OCI-LY7 (cell line): ENCODE data around the gene GYPA. TPM values are rescaled to one million over a fixed set of nuclear protein-coding genes. Genes with fewer than 3 reads are reported as not detected.
"Not testable (repeated sequence)": the region's sequence is repeated elsewhere in the genome, so short reads cannot be mapped to it uniquely, and the experiment has no call there.

Experiments
- BruUV-seq: library from RNA; stranded (reverse); fragments of 400-500 nt; replicated peaks from 2 replicates; lab custom pipeline; 2021; lab: Mats Ljungman, UMichigan
- CTCF ChIA-PET: fragments of 300-600 bp; sonication (Branson Sonifier 250); formaldehyde crosslinking; loops from one replicate; lab custom pipeline; 2022; ENCODE audit warnings: antibody characterized with exemption; ENCODE audit not compliant: unreplicated experiment; lab: Charles Lee
- POLR2A ChIA-PET: fragments of 300-600 bp; sonication (Branson Sonifier 250); formaldehyde crosslinking; loops from one replicate; lab custom pipeline; 2022; ENCODE audit warnings: antibody characterized with exemption; lab: Charles Lee
- DNase-seq: peaks from one replicate; pipeline ENCODE4 v3.0.0-alpha.2; 2015; ENCODE audit warnings: low spot score
- H2AFZ ChIP-seq: fragments of 200-600 bp; sonication (generic), shearing (Covaris generic); 2 replicates; pipeline ENCODE4 v1.6.1; 2014; ENCODE audit warnings: mild to moderate bottlenecking, antibody characterized with exemption, low read length, moderate library complexity
- H3K27ac ChIP-seq: fragments of 200-600 bp; sonication (generic); 2 replicates; pipeline ENCODE4 v1.5.1; 2014; ENCODE audit warnings: mixed run types, low read depth, mild to moderate bottlenecking, moderate library complexity, low read length, inconsistent platforms; ENCODE audit not compliant: poor library complexity, severe bottlenecking
- H3K36me3 ChIP-seq: fragments of 200-600 bp; sonication (generic); 2 replicates; pipeline ENCODE4 v1.6.1; 2014; ENCODE audit warnings: mild to moderate bottlenecking, antibody characterized with exemption, low read length, moderate library complexity, mixed read lengths; ENCODE audit not compliant: insufficient read depth
- H3K4me1 ChIP-seq: fragments of 200-600 bp; sonication (generic); 2 replicates; pipeline ENCODE4 v1.5.1; 2014; ENCODE audit warnings: mild to moderate bottlenecking, low read length; ENCODE audit not compliant: insufficient read depth, poor library complexity, severe bottlenecking
- H3K4me2 ChIP-seq: fragments of 200-600 bp; sonication (generic); 2 replicates; pipeline ENCODE4 v1.6.1; 2014; ENCODE audit warnings: mild to moderate bottlenecking, low read length
- H3K4me3 ChIP-seq: fragments of 200-600 bp; sonication (generic); 2 replicates; pipeline ENCODE4 v1.5.1; 2014; ENCODE audit warnings: mild to moderate bottlenecking, low read depth, low read length; ENCODE audit not compliant: poor library complexity, severe bottlenecking
- H3K79me2 ChIP-seq: fragments of 200-600 bp; sonication (generic); 2 replicates; pipeline ENCODE4 v1.6.1; 2016; ENCODE audit warnings: low read depth, mild to moderate bottlenecking, low read length, moderate library complexity, mixed read lengths; ENCODE audit not compliant: insufficient read depth
- H3K9me2 ChIP-seq: fragments of 200-600 bp; sonication (generic); 2 replicates; pipeline ENCODE4 v1.6.1; 2016; ENCODE audit warnings: mild to moderate bottlenecking, low read length, mixed read lengths; ENCODE audit not compliant: insufficient read depth
- H3K9me3 ChIP-seq: fragments of 200-600 bp; sonication (generic); 2 replicates; pipeline ENCODE4 v1.6.1; 2014; ENCODE audit warnings: mild to moderate bottlenecking, mixed run types, low read length, mixed read lengths
- H4K20me1 ChIP-seq: fragments of 200-600 bp; sonication (generic); 2 replicates; pipeline ENCODE4 v1.6.1; 2014; ENCODE audit warnings: mild to moderate bottlenecking, antibody characterized with exemption, low read length, moderate library complexity, mixed read lengths; ENCODE audit not compliant: insufficient read depth
- EZH2phosphoT487 ChIP-seq: fragments of 200-600 bp; sonication (generic); IDR thresholded peaks from 2 replicates; pipeline ENCODE4 v1.6.1; 2018; ENCODE audit warnings: low read depth, borderline replicate concordance, mild to moderate bottlenecking, mixed run types, antibody characterized with exemption, low read length, moderate library complexity, mixed read lengths
- intact Hi-C: fragments of 100-400 bp; cut with micrococcal nuclease; formaldehyde crosslinking; loops from one replicate; pipeline ENCODE4 v1.10.0; 2022; ENCODE audit not compliant: unreplicated experiment
- total RNA-seq, 2 experiments: library from RNA; depleted of rRNA in 1 of 2; stranded (reverse); fragments of >200 nt in 1 of 2; shearing (Covaris generic) in 1 of 2; gene quantifications; 2 replicates each; pipeline ENCODE4 v1.2.3, GENCODE V29; 2014 to 2022
- TF ChIP-seq, protein P1 (sequence below): fragments of 200-600 bp; sonication (generic); conservative IDR thresholded peaks from 2 replicates; pipeline ENCODE4 v1.5.1; 2014; ENCODE audit warnings: mild to moderate bottlenecking, antibody characterized with exemption, low read length, moderate library complexity, mixed read lengths

The GYPA gene
- total RNA-seq, 2 experiments from 2014 or later = not detected

DNA sequence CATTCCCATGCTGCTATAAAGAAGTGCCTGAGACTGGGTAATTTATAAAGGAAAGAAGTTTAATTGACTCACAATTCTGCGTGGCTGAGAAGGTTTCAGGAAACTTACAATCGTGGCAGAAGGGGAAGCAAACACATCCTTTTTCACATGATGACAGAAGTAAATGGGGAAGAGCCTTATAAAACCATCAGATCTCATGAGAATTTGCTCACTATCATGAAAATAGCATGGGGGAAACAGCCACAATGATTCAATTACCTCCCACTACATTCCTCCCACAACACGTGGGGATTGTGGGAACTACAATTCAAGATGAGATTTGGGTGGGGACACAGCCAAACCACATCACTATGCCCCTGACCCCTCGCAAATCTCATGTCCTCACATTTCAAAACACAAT is 46.5 kb downstream of the GYPA start:
- H3K4me2 ChIP-seq, H3K79me2 ChIP-seq, BruUV-seq, H3K27ac ChIP-seq, H3K4me1 ChIP-seq, H3K9me2 ChIP-seq, CTCF ChIA-PET, DNase-seq, H3K36me3 ChIP-seq, H2AFZ ChIP-seq, H4K20me1 ChIP-seq, POLR2A ChIA-PET, H3K4me3 ChIP-seq, intact Hi-C loops, H3K9me3 ChIP-seq: not testable (repeated sequence)

DNA sequence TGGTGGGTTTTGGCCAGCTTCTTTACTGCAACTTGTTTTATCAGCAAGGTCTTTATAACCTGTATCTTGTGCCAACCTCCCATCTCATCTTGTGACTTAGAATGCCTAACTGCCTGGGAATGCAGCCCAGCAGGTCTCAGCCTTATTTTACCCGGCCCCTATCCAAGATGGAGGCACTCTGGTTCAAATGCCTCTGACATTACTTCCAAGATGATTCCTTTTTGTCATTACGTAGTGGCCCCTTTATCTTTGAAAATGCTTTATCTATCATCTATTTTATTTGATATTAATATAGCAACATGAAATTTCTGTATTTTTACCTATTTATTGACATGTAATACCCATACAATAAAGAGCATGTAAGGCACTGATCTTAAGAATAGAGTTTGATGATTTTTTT is 49.3 kb downstream of the GYPA start:
- BruUV-seq, H3K4me3 ChIP-seq, DNase-seq, H2AFZ ChIP-seq, intact Hi-C loops, CTCF ChIA-PET, H3K27ac ChIP-seq, H4K20me1 ChIP-seq, H3K4me1 ChIP-seq, POLR2A ChIA-PET, H3K9me2 ChIP-seq, H3K36me3 ChIP-seq, H3K79me2 ChIP-seq, H3K9me3 ChIP-seq, H3K4me2 ChIP-seq: not testable (repeated sequence)

DNA sequence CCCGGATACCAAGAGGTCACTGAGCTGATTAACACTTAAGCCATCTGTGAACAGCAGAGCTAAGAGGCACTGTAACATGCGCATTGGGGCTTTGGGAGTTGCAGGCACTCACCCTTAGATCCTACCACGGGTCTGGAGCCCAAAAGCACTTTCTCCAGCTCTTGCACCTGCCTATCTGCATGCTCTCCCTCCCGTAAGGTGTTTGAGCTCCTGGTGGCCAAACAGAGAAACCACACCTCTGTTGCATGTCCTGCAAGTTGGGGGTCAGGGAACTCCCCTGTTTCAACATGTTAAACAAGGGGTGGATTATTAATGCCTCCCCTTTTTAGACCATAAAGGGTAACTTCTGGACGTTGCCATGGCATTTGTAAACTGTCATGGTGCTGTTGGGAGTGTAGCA is 49.8 kb downstream of the GYPA start:
- TF ChIP-seq, protein P1, sequence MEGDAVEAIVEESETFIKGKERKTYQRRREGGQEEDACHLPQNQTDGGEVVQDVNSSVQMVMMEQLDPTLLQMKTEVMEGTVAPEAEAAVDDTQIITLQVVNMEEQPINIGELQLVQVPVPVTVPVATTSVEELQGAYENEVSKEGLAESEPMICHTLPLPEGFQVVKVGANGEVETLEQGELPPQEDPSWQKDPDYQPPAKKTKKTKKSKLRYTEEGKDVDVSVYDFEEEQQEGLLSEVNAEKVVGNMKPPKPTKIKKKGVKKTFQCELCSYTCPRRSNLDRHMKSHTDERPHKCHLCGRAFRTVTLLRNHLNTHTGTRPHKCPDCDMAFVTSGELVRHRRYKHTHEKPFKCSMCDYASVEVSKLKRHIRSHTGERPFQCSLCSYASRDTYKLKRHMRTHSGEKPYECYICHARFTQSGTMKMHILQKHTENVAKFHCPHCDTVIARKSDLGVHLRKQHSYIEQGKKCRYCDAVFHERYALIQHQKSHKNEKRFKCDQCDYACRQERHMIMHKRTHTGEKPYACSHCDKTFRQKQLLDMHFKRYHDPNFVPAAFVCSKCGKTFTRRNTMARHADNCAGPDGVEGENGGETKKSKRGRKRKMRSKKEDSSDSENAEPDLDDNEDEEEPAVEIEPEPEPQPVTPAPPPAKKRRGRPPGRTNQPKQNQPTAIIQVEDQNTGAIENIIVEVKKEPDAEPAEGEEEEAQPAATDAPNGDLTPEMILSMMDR = no peak
- no peak for TF ChIP-seq EZH2phosphoT487
- H3K9me3 ChIP-seq = no peaks in the 10 kb centered on the region
- POLR2A ChIA-PET = no interaction called here
- no peak overlapping the region for H3K4me2 ChIP-seq
- no peak overlapping the region for H2AFZ ChIP-seq
- H3K4me3 ChIP-seq = no peak overlapping the region
- BruUV-seq = no TSS peak
- no peak overlapping the region for H3K27ac ChIP-seq
- DNase-seq = no peak
- H4K20me1 ChIP-seq = no peaks in the 10 kb centered on the region
- H3K79me2 ChIP-seq = no peaks in the 10 kb centered on the region
- H3K9me2 ChIP-seq = no peaks in the 10 kb centered on the region
- intact Hi-C loops = no loop called here
- H3K4me1 ChIP-seq = no peaks in the 10 kb centered on the region
- H3K36me3 ChIP-seq = no peaks in the 10 kb centered on the region
- CTCF ChIA-PET = no interaction called here

DNA sequence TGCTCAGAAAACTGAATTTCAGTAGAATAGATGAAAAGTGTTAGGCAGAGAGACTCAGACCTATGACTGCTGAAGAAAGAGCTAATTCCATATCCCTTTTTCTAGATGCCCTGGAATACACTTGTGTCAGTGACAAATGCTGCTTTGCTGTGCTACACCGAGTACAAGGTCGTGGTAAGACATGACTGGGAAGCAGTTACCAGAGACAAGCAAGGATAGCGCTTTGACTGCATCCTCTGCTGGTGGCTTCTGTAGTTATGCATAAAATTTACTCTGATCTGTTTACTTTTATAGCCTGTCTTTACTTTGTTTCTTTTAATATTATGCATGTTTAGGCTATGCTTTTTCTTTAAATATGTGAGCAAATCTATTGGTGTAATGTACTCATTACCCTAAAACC is 58.5 kb downstream of the GYPA start:
- H3K9me3 ChIP-seq, H4K20me1 ChIP-seq, H3K9me2 ChIP-seq, H3K36me3 ChIP-seq, H3K79me2 ChIP-seq, BruUV-seq, POLR2A ChIA-PET, H2AFZ ChIP-seq, H3K4me3 ChIP-seq, H3K4me1 ChIP-seq, DNase-seq, H3K27ac ChIP-seq, intact Hi-C loops, CTCF ChIA-PET, H3K4me2 ChIP-seq: not testable (repeated sequence)

DNA sequence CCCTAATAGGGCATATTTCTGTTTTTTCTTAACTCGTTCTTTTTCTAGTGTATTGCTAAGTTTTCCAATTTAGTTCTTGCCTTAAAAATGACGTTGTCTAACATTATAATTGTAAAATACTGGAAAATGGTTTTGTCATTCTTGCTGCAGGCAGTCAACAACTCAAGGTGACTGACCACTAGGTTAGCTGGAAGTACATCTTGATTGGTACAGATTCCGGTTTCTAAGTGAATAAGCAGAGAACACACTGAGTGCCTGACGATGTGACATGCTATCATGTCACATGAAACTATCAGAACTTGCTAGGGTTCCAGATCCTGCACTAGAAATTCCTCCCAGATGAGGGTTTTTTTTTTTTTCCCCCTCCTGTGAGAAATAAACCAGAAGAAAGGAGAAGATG is 60.4 kb downstream of the GYPA start:
- H3K4me3 ChIP-seq, H3K79me2 ChIP-seq, H3K9me2 ChIP-seq, H3K4me1 ChIP-seq, intact Hi-C loops, H3K36me3 ChIP-seq, H4K20me1 ChIP-seq, CTCF ChIA-PET, H3K27ac ChIP-seq, DNase-seq, H3K4me2 ChIP-seq, H3K9me3 ChIP-seq, BruUV-seq, H2AFZ ChIP-seq: not testable (repeated sequence)
- POLR2A ChIA-PET = interaction anchor here (0.7 kb wide), 1 partner anchor 259 kb away, joined by 4 read pairs; no protein-coding TSS in a partner anchor

DNA sequence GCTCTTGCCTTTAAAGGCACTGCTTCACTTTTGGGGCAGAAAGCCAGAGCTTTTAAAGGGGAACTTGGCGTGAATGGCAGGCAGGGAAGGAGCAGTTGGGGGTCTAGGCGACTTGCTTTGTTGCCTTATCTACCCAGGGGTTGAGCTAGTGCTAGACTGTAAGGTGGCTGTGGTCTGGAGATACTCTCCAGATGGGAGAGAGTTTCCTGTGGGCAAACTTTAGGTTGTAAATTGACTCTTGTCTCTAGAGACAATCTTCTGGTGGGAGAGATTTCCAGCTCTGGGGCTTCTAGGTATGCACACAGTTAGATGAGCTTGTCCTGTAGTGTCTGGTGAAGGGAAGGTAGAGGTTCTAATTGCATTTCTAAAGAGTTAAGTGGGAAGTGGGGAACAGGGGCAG is 61.8 kb downstream of the GYPA start:
- BruUV-seq, intact Hi-C loops, H3K9me3 ChIP-seq: not testable (repeated sequence)

More for the DNA sequence above, 61.8 kb downstream of the GYPA start:
- H3K36me3 ChIP-seq, H3K79me2 ChIP-seq, H3K9me2 ChIP-seq, H4K20me1 ChIP-seq, H3K4me1 ChIP-seq, CTCF ChIA-PET, H3K27ac ChIP-seq, H3K4me2 ChIP-seq, POLR2A ChIA-PET, H3K4me3 ChIP-seq, DNase-seq, H2AFZ ChIP-seq: not testable (repeated sequence)
